ENCODE data around the gene MYO1E. TPM values are rescaled to one million over a fixed set of nuclear protein-coding genes. Genes with fewer than 3 reads are reported as not detected.
"Not testable (repeated sequence)": the region's sequence is repeated elsewhere in the genome, so short reads cannot be mapped to it uniquely, and the experiment has no call there.

Gene MYO1E
- total RNA-seq, 1 experiment from 2014 or later, result 92.3 TPM

- no peak for DNase-seq (ENCODE audit: low read depth)
Observed at GRCh38 chr15:59137566-59137965, 235.1 kb downstream of the MYO1E start.

GRCh38 chr15:59133929-59134427, 238.7 kb downstream of the MYO1E start:
- DNase-seq (ENCODE audit: low read depth), result no peak

GRCh38 chr15:59131969-59132562, 240.6 kb downstream of the MYO1E start:
- DNase-seq (ENCODE audit: low read depth), result no peak

- no peak for DNase-seq (ENCODE audit: low read depth)
Observed at GRCh38 chr15:59131456-59131855, 241.2 kb downstream of the MYO1E start.

GRCh38 chr15:59127255-59127654, 245.4 kb downstream of the MYO1E start:
- DNase-seq (ENCODE audit: low read depth), result not testable (repeated sequence)

- not testable (repeated sequence) for DNase-seq (ENCODE audit: low read depth)
Observed at GRCh38 chr15:59125683-59126082, 247.0 kb downstream of the MYO1E start.

- DNase-seq (ENCODE audit: low read depth), result no peak
Observed at GRCh38 chr15:59124261-59124660, 248.4 kb downstream of the MYO1E start.

GRCh38 chr15:59120937-59121336, 251.7 kb downstream of the MYO1E start:
- DNase-seq (ENCODE audit: low read depth), result no peak

- DNase-seq (ENCODE audit: low read depth), result no peak
Observed at GRCh38 chr15:59119625-59120024, 253.0 kb downstream of the MYO1E start.

- no peak for DNase-seq (ENCODE audit: low read depth)
Observed at GRCh38 chr15:59116771-59117170, 255.9 kb downstream of the MYO1E start.

- DNase-seq (ENCODE audit: low read depth), result no peak
Observed at GRCh38 chr15:59116141-59116540, 256.5 kb downstream of the MYO1E start.

- no peak for DNase-seq (ENCODE audit: low read depth)
Observed at GRCh38 chr15:59115047-59115446, 257.6 kb downstream of the MYO1E start.

GRCh38 chr15:59111251-59111650, 261.4 kb downstream of the MYO1E start:
- DNase-seq (ENCODE audit: low read depth), result no peak

- DNase-seq (ENCODE audit: low read depth), result no peak
Observed at GRCh38 chr15:59105854-59106253, 266.8 kb downstream of the MYO1E start.

- DNase-seq (ENCODE audit: low read depth), result peak; percentile 95
Observed at GRCh38 chr15:59104912-59105732, 267.5 kb downstream of the MYO1E start, which contains the start of gene CCNB2. TSS of gene CCNB2 (plus strand) at chr15:59105146. CDS start at chr15:59105269, 123 bp downstream.

GRCh38 chr15:59104602-59104911, 268.1 kb downstream of the MYO1E start:
- no peak for DNase-seq (ENCODE audit: low read depth)

- no peak for DNase-seq (ENCODE audit: low read depth)
Observed at GRCh38 chr15:59099162-59099685, 273.4 kb downstream of the MYO1E start.

GRCh38 chr15:59096429-59096828, 276.2 kb downstream of the MYO1E start:
- no peak for DNase-seq (ENCODE audit: low read depth)

GRCh38 chr15:59094077-59094476, 278.6 kb downstream of the MYO1E start:
- DNase-seq (ENCODE audit: low read depth), result no peak

GRCh38 chr15:59087731-59088130, 284.9 kb downstream of the MYO1E start:
- DNase-seq (ENCODE audit: low read depth), result no peak
